NCI-H2029 (cell line): ENCODE results near the gene PRKCA.
"Not testable (repeated sequence)": the region's sequence is repeated elsewhere in the genome, so short reads cannot be mapped to it uniquely, and the experiment has no call there.

Source experiments
- DNase-seq: peaks from one replicate; lab custom pipeline; 2025; lab: John Stamatoyannopoulos, UW

The PRKCA gene

GRCh38 chr17:66489576-66489975, 187.2 kb downstream of the PRKCA start:
- DNase-seq: not testable (repeated sequence)

GRCh38 chr17:66491213-66491612, 188.8 kb downstream of the PRKCA start:
- DNase-seq: no peak

- no peak for DNase-seq
Observed at GRCh38 chr17:66491665-66492064, 189.3 kb downstream of the PRKCA start.

- no peak for DNase-seq
Observed at GRCh38 chr17:66492080-66492479, 189.7 kb downstream of the PRKCA start.

GRCh38 chr17:66492561-66493005, 190.2 kb downstream of the PRKCA start:
- DNase-seq: no peak

DNA sequence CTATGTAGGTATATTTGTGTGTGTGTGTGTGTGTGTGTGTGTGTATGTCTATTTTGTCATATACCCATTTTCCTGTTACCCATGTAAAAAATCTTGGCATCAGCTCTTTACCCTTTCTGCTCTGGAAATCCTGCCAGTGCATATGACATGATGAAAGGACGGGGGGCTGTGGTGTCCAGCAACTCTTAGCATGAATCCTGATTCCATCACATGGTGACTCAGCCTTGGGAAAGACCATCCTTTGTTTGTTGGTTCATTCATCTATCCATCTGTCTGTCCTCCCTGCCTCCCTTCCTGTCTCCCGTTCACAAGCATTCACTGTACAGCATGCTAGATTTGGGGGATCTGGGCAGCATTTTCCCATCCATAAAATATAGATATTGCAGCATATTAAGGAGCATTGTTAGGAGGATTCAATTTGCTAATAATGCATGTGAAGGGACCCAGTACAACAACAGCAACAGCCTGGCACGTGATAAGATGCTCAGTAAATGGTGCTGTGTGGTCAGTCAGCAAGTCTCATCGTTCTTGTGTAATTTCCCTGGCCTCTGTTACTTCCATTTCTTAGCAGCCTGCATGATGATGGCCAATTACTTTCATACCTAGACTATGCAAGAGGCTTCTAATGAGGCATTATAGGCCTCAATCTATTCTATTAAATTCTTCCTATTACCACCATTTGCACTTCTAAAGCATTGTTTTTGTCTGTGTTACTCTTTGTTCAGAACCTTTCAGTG, 191.0 kb downstream of the PRKCA start:
- no peak for DNase-seq

DNA sequence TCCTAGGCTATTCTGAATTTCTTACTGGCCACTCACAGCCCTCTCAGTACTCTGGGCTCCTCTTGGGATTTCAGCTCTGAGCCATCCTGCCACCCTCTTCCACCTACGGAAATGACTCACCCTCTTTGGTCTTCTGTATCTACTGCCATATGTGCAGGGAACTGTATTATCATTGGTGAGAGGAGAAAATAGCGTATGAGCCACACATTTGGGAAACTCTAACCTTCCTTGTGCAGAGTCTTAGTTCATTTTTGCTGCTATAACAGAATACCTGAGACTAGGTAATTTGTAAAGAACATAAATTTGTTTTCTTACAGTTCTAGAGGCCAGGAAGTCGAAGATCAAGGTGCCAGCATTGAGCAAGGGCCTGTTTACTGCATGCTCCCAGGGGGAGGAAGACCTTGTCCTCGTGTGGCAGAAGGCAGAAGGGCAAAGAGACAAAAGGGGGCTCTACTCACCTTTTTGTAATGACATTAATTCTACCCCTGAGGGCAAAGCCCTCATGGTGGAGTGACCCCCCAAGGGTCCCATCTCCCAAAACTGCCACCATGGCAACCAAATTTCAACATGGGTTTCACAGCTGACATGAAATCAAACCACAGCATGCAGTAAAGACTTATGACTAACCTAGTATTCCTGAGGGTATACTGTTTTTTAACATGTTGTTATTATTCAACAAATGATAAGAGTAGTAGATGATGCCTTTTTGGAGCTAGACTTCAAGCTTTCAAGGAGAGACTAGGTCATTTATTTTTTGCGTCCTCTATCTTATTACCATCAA, 191.8 kb downstream of the PRKCA start:
- DNase-seq: no peak

DNA sequence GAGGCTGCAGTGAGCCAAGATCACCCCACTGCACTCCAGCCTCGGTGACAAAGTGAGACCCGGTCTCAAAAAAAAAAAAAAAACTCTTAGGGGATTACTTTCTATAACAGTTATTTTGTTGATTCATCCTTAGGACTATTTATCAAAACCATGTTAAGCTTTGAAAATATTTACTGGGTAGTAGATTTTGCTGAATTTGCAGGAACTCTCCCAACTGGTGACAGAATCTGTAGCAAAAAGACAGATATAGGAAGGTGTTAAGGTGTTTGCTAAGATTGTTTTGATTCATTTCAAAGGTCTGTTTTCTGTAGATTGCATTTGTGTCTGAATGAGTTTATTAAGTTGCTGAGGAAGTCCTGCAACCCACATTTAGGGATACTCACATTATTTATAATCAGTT, 192.6 kb downstream of the PRKCA start:
- DNase-seq: no peak

DNA sequence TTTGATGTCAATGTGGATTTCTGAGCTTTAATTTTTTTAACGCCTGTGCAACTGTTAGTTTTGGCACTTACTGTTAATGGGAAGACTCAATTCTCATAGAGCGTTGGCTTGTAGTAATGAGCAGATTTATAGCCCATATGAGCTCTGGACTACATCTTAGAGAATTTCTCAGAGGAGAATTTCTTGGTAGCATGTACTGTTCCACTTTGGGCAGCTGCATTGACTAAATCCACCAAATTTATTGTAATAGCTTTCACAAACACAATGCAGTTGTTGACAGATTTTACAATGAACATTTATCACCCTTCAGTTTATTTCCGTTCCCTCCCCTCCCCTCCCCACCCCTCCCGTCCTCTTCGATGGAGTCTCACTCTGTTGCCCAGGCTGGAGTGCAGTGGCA, 193.9 kb downstream of the PRKCA start:
- no peak for DNase-seq

GRCh38 chr17:66498580-66498979, 196.2 kb downstream of the PRKCA start:
- no peak for DNase-seq

DNA sequence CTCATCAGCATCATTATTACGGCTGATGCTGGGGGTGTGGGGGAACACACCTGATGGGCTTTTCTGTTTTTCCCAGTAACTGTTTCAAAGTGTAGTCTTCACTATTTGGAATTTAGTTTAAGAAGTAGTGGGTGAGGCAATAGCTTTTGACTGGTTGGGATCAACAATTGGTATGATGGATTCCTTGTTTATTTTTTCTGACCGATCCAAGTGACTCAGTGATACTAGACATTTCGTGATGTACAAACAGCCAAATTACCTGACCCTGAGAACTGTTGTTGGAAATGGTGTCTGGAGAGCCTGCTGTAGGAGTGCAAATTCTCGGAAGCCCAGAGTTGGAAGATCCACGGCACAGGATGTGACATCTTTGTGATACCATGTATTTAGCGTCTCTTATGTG, 204.2 kb downstream of the PRKCA start:
- no peak for DNase-seq

- no peak for DNase-seq
Observed at GRCh38 chr17:66507103-66507923, 204.9 kb downstream of the PRKCA start.

DNA sequence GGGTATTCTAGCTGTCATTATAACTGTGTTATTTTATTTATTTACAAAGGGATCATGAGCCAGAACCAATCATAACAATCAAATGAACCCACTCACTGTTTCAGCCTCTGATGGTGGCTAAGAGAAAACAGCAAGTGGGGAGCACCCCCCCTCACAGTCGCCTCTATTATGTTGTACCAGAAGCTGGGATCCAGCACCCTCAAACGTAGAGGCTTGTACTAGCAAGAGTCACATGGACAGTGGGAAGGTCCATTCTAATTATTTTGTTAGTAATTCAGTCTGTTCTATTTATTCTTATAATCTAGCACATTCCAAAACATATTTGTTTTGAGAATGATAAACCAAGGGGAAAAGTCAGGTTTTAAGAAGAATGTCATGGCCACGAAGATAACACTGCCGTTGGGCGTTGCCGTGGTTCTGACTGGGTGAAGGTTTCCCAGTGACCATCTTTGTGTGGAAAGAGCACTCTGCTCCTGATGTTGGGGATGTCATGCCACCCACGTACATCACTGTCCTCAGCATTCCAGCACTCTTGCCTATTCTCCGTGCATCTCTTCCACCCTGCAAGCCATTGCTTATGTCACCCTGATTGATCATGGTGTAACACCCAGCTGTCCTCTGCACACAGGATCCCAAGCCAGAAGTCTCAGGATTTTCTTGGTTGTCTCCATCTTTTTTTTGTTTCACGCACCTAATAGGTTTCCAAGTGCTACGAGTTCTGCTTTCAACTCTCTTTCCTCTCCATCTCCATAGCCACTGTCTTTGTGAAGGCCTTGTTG, 205.8 kb downstream of the PRKCA start:
- no peak for DNase-seq

DNA sequence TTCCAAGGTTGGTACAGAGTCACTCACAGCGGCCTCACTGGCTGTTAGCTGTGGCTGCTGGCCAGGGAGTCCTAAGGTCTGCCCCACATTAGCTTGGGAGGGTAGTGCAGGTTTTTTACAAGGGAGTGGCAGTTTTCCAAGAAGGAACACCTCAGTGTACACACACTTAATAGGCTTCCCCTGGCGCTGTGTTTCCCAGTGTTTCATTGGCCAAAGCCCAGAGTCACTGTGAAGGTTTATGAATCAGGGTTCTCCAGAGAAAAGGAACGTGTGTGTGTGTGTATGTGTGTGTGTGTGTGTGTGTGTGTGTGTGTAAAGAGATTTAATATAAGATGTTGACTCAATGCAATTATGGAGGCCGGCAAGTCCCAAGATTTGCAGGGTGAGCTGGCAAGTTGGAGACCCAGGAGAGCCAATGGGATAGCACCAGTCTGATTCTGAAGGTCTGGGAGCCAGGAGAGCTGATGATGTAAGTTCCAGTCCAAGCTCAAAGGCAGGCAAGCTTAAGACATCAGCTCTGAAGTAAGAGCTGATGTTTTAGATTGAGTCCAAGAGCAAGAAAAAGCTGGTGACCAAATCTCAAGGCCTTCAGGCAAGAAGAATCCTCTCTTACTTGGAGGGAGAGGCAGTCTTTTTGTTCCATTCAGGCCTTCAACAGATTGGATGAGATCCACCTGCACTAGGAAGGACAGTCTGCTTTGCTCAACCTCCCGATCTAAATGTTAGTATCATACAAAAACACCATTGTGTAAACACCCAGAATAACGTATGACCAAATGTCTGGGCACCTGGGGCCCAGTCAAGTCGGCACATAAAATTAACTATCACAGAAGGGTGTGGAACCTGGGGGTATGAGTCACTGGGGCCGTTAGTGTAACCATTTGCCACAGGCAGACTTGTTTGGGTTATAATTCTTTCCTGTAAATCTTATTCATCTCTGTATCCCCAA, 206.8 kb downstream of the PRKCA start:
- peak; percentile 58 for DNase-seq

- no peak for DNase-seq
Observed at GRCh38 chr17:66509926-66510325, 207.5 kb downstream of the PRKCA start.

- DNase-seq: no peak
Observed at GRCh38 chr17:66511135-66511534, 208.7 kb downstream of the PRKCA start.

GRCh38 chr17:66514227-66514806, 211.9 kb downstream of the PRKCA start:
- no peak for DNase-seq

GRCh38 chr17:66515974-66516373, 213.6 kb downstream of the PRKCA start:
- no peak for DNase-seq

DNA sequence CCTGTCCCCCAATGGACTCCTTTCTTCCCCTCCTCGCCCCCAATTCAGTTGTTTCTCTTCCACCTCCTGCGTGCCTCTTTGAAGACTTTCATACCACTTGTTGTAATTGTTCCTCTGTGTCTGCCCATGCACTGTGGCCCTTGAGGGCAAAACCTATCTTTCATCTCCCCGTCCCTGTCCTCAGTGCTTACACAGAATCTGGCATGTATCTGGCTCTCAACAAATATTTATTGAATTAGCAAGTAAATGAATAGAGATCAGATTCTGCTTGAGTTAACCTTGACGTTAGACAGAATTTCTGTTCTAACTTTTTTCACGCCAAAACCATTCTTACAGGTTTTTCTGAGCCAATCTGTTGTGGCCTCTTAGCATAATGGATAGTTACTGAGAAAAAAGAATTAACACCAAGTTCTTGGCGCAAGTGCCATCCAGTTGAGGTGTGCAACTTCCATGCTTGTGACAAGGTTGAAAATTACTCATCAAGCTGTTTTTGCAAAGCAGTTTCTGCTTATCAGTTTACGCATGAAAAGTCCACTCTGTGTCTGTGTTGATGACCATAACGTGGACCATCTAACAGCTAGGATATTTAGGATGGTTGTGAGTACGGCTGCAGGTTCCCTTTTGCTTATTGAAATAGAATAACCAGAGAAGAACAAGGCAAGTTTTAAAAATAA, 215.1 kb downstream of the PRKCA start:
- no peak for DNase-seq

DNA sequence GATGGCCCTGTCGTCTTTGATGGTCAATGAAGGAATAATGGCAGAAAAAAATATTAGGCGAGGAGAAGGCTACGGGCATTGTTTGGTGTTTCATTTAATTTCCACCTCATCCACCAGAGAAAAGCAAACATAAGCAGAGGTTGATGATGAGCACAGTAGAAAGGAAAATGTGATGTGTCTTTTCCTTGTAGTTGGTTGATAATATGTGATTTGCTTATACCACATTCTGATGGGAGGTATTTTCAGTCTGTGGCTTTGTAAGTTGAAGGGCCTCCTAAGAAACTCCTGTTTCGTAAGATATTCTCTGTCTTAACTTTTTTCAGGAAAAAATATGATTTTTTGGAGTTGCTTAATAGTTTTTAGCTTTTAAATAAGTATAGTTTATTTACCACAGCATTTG, 215.7 kb downstream of the PRKCA start:
- no peak for DNase-seq
